Thoracic aorta (tissue), 2 donors: ENCODE measurements around the gene ANKRD53. TPM values are rescaled to one million over a fixed set of nuclear protein-coding genes. Genes with fewer than 3 reads are reported as not detected.
A peak's percentile ranks its signal among the peaks of the same experiment; 100 is the strongest.

Source experiments
- ATAC-seq: fragments of 150-250 bp; one replicate; pipeline ENCODE4 v1.8.0; 2017; ENCODE audit warnings: low read depth; ENCODE audit not compliant: insufficient number of reproducible peaks, low FRiP score
- DNase-seq: peaks from one replicate; pipeline ENCODE4 v3.0.0-alpha.2; 2020; ENCODE audit warnings: low spot score
- H3K27ac ChIP-seq, 2 donors: fragments of 200-600 bp; sonication (generic); 1 replicate in 1 of 2; 2 replicates in 1 of 2; pipeline ENCODE4 v1.5.1; 2016; ENCODE audit warnings: mild to moderate bottlenecking in 2 of 2, moderate library complexity in 2 of 2
- H3K27me3 ChIP-seq: fragments of 200-600 bp; sonication (generic); replicated peaks from 2 replicates; pipeline ENCODE4 v1.6.0; 2016; ENCODE audit warnings: mild to moderate bottlenecking; ENCODE audit not compliant: insufficient read depth
- H3K36me3 ChIP-seq: fragments of 200-600 bp; sonication (generic); one replicate; pipeline ENCODE4 v1.5.1; 2016
- H3K4me1 ChIP-seq, 2 donors: fragments of 200-600 bp; sonication (generic); 1 replicate in 1 of 2; 2 replicates in 1 of 2; pipeline versions ENCODE4 v1.5.1 to v1.6.0; 2016; ENCODE audit warnings: low read depth in 2 of 2, mild to moderate bottlenecking in 1 of 2; ENCODE audit not compliant: control insufficient read depth in 1 of 2
- H3K4me3 ChIP-seq: fragments of 200-600 bp; sonication (generic); 2 replicates; pipeline ENCODE4 v1.5.1; 2016; ENCODE audit warnings: mild to moderate bottlenecking
- H3K9me3 ChIP-seq: fragments of 200-600 bp; sonication (generic); 2 replicates; pipeline ENCODE4 v1.5.1; 2016
- total RNA-seq, 2 donors: library from RNA; depleted of rRNA; stranded (reverse); fragments of >200 nt; gene quantifications; one replicate each; pipeline versions ENCODE4 v1.1.0 to v1.2.3, GENCODE V29; 2016
- TF ChIP-seq, protein P1 (sequence below): fragments of 200-600 bp; sonication (generic); IDR thresholded peaks from one replicate; pipeline ENCODE4 v1.5.1; 2019; ENCODE audit warnings: antibody characterized with exemption

The ANKRD53 gene, protein sequence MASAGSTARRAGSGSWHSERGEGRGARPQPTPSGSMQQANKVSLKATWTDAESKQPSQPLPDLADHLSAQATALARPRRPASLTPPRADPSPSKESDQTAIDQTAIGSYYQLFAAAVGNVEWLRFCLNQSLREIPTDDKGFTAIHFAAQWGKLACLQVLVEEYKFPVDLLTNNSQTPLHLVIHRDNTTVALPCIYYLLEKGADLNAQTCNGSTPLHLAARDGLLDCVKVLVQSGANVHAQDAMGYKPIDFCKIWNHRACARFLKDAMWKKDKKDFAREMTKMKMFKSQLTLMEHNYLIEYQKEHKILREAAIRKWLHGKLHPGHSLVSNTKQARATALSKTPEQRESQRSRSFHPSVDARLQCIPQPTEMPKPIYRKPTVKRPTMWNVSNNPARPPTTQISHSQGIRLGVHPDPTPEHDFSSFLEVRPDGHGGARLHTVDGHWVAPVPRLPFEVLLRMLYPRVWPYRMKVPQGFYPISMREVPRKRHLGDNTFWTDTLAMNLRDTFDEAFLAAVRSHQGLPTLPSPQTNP
- total RNA-seq, result 1 to 10 TPM in 1 of 2 donors, under 1 TPM in 1; 0.49 to 4.6 TPM

DNA sequence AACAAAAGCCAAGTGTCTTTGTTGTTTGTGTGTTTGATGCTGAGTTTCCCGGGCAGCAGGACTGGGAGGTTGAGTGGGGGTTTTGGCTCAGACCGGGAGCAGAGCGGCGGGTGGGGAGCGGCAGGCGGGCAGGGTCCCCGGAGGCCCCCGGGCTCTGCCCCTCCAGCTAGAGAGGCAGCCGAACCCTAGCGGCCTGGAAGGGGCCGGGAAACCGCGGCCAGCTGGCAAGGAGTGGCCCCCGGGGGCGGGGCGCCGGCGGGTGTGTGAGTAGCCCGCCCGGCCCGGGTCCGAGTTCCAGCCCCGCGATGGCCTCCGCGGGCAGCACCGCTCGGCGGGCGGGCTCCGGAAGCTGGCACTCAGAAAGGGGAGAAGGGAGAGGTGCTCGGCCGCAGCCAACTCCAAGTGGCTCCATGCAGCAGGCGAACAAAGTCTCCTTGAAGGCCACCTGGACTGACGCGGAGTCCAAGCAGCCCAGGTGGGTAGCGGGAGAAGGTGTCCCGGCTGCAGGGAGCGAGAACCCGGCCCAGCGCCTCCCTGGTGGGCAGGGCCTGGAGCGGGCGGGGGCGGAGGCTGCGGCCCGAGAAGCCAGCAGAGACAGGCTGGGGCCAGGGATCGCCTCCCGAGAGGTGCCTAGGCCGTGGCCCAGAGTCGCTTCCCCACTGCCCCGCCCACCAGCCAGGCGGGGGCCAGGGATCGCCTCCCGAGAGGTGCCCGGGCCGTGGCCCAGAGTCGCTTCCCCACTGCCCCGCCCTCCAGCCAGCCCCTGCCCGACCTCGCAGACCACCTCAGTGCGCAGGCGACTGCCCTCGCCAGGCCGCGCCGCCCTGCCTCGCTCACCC lies at the start of gene ANKRD53:
Gene ANKRD53 (plus strand): TSS at position 290 of the 839 bp plus-strand sequence. CDS start 16 bp downstream, at position 306.
- Histone ChIP-seq H3K27ac (peak within 1 kb of the TSS; percentile 73 to 88), H3K36me3 (no peaks in the 10 kb centered on the region), H3K27me3 (no peaks in the 10 kb centered on the region), H3K4me3 (peak within 1 kb of the TSS; percentile 70), H3K4me1 (peaks cover 8 to 16% of the 10 kb centered on the region in 2 donors), H3K9me3 (no peaks in the 10 kb centered on the region)
- ATAC-seq (peak; percentile 7), DNase-seq (no peak)
- TF ChIP-seq, protein P1, sequence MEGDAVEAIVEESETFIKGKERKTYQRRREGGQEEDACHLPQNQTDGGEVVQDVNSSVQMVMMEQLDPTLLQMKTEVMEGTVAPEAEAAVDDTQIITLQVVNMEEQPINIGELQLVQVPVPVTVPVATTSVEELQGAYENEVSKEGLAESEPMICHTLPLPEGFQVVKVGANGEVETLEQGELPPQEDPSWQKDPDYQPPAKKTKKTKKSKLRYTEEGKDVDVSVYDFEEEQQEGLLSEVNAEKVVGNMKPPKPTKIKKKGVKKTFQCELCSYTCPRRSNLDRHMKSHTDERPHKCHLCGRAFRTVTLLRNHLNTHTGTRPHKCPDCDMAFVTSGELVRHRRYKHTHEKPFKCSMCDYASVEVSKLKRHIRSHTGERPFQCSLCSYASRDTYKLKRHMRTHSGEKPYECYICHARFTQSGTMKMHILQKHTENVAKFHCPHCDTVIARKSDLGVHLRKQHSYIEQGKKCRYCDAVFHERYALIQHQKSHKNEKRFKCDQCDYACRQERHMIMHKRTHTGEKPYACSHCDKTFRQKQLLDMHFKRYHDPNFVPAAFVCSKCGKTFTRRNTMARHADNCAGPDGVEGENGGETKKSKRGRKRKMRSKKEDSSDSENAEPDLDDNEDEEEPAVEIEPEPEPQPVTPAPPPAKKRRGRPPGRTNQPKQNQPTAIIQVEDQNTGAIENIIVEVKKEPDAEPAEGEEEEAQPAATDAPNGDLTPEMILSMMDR, result no peak

GRCh38 chr2:70930371-70931329 lies 47.8 kb upstream of the ANKRD53 start:
- DNase-seq, result no peak
- ATAC-seq, result no peak
- no peaks in the 10 kb centered on the region for H3K27me3 ChIP-seq

GRCh38 chr2:70931376-70932000 lies 46.9 kb upstream of the ANKRD53 start:
- TF ChIP-seq, protein P1, result no peak
- no peak for DNase-seq
- H3K27me3 ChIP-seq, result no peaks in the 10 kb centered on the region
- H3K4me1 ChIP-seq, result no peaks in the 10 kb centered on the region
- no peak for ATAC-seq
- no peak overlapping the region for H3K4me3 ChIP-seq
- no peaks in the 10 kb centered on the region for H3K36me3 ChIP-seq
- H3K9me3 ChIP-seq, result no peaks in the 10 kb centered on the region
- H3K27ac ChIP-seq, result no peak overlapping the region

More at GRCh38 chr2:70930371-70931329, 47.8 kb upstream of the ANKRD53 start:
- no peaks in the 10 kb centered on the region for H3K36me3 ChIP-seq
- H3K9me3 ChIP-seq, result no peaks in the 10 kb centered on the region
- H3K27ac ChIP-seq, result no peak overlapping the region
- no peaks in the 10 kb centered on the region for H3K4me1 ChIP-seq
- H3K4me3 ChIP-seq, result no peak overlapping the region
- TF ChIP-seq, protein P1, result no peak

- DNase-seq (no peak), ATAC-seq (no peak)
- Histone ChIP-seq H3K4me1 (no peaks in the 10 kb centered on the region), H3K9me3 (no peaks in the 10 kb centered on the region), H3K27ac (no peak overlapping the region), H3K36me3 (no peaks in the 10 kb centered on the region), H3K4me3 (no peak overlapping the region), H3K27me3 (no peaks in the 10 kb centered on the region)
- TF ChIP-seq, protein P1, result no peak
Observed at GRCh38 chr2:70932631-70933230, 45.7 kb upstream of the ANKRD53 start.
